ENCODE data around the gene PARD3.

Gene PARD3

DNA sequence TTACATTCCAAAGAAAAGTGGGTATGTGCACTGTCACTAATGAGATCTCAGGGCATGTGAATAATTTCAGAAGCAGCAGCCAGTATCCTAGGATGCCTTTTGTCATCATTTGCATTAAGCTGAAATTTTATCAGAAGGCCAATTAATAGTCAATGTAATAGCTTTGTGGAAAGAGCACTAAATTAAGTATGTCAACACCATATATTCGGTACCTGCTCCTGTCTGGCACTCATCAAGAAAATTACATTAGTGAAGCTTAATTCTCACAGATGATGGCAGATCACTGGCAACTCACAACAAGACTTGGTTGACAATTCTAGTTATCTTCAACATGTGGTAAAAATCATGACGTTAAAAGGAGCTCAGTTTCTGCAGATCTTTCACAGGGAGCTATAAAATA lies 271.4 kb downstream of the PARD3 start:
- DNase-seq (ENCODE audit: insufficient read length, low spot score) (no peak), FAIRE-seq (no peak)
- TF ChIP-seq, protein P1, sequence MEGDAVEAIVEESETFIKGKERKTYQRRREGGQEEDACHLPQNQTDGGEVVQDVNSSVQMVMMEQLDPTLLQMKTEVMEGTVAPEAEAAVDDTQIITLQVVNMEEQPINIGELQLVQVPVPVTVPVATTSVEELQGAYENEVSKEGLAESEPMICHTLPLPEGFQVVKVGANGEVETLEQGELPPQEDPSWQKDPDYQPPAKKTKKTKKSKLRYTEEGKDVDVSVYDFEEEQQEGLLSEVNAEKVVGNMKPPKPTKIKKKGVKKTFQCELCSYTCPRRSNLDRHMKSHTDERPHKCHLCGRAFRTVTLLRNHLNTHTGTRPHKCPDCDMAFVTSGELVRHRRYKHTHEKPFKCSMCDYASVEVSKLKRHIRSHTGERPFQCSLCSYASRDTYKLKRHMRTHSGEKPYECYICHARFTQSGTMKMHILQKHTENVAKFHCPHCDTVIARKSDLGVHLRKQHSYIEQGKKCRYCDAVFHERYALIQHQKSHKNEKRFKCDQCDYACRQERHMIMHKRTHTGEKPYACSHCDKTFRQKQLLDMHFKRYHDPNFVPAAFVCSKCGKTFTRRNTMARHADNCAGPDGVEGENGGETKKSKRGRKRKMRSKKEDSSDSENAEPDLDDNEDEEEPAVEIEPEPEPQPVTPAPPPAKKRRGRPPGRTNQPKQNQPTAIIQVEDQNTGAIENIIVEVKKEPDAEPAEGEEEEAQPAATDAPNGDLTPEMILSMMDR (IDR thresholded peaks at IDR 0.05; ENCODE audit: insufficient read depth, missing control alignments), result no peak

DNA sequence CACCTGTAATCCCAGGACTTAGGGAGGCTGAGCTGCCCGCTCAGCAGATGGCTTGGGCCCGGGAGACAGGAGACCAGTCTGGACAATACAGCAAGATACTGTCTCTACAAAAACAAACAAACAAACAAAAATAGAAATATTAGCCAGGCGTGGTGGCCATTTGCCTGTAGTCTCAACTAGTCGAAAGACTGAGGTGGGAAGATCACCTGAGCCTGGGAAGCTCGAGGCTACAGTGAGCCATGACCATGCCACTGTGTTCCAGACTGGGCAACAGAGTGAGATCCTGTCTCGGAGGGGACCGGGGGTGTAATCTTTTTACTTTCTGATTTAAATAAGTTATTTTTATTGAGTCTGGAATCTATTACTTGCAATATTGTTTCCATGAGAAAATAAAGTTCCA lies 274.6 kb downstream of the PARD3 start:
- FAIRE-seq (no peak), DNase-seq (ENCODE audit: insufficient read length, low spot score) (no peak)
- TF ChIP-seq, protein P1 (IDR thresholded peaks at IDR 0.05; ENCODE audit: insufficient read depth, missing control alignments), result no peak

DNA sequence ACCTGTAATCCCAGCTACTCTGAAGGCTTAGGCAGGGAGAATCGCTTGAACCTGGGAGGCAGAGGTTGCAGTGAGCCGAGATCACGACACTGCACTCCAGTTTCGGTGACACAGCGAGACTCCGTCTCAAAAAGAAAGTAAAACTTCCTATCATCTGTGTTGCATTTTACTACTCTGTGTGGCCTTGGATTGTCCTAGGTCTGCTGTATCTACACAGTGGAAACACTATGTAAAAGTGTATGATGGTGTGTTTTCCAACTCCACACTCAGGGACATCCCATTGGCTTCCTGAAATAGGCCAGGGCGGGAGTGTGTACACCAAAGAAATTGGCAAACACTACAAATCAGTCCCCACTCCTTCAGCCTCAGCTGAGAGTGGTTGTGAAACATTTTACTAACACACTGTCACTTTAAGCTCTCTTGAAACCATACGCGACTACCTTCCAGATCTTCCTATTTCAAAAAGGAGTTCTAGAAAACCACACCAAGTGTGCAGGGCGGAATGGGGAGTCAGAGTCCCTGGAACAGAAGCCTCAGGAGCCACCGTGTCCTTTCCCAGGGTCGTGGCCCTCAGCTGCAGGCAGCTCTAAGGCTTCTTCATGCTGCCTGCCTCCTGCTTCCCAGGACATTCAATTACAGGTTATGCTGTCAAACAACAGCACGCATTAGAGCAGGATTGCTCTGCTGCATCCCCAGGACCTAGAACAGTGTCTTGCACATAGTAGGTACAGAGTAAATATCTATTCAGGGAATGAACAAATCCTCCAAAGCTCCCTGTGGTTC lies 275.4 kb downstream of the PARD3 start:
- DNase-seq (ENCODE audit: insufficient read length, low spot score) (no peak), FAIRE-seq (no peak)
- TF ChIP-seq, protein P1 (IDR thresholded peaks at IDR 0.05; ENCODE audit: insufficient read depth, missing control alignments), result no peak

DNA sequence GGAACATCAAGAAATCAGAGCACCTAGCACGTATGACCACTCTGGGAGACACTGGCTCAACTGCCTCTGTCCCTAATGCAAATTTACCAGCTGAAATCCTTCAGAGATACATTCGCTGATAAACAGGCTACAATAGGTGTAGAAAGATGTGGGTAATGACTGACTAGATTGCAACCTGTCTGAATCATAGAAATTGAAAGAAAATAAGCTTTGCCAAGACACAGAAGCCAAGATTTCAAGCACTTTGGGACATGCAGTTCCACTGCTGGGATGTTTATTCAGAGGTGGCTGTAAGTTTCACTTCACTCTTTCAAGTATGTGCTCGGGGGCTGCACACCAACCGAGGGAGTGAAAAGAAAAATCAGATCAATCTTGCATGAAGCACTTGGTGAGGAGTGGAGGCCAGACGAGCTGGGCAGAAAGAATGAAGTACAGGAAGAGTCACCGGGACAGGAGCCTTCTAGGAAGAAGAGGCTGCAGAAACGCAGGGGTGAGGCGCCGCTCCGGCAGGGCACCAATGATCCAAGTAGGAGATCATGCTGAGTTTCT lies 276.7 kb downstream of the PARD3 start:
- DNase-seq (ENCODE audit: insufficient read length, low spot score), result no peak
- no peak for FAIRE-seq
- TF ChIP-seq, protein P1 (IDR thresholded peaks at IDR 0.05; ENCODE audit: insufficient read depth, missing control alignments), result no peak

DNA sequence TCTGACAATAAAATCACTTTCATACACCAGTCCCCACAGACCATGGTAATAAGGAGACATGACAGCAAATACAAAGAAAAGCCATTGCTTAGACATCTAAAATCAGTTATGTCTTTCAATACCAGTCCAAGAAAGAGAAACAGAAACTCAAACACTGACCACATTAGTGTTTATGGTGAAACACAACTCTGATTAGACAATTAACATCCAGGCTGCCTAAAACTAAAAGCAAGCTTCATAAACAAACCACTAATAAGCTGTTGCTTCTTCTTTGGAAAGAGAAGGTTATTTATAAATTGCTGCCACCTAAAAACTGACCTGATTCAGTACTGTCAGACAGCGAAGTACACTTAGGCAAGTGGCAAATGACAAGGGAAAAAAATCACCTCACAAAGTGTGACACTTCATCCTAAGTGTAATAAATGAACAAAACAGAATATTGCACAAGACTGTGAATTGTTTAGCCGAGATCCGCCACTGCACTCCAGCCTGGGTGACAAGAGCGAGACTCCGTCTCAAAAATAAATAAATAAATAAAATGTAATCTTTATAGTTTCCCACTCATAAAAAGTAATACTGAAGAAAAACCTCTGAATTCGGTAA lies 277.4 kb downstream of the PARD3 start:
- TF ChIP-seq, protein P1 (IDR thresholded peaks at IDR 0.05; ENCODE audit: insufficient read depth, missing control alignments), result no peak
- no peak for FAIRE-seq
- no peak for DNase-seq (ENCODE audit: insufficient read length, low spot score)

DNA sequence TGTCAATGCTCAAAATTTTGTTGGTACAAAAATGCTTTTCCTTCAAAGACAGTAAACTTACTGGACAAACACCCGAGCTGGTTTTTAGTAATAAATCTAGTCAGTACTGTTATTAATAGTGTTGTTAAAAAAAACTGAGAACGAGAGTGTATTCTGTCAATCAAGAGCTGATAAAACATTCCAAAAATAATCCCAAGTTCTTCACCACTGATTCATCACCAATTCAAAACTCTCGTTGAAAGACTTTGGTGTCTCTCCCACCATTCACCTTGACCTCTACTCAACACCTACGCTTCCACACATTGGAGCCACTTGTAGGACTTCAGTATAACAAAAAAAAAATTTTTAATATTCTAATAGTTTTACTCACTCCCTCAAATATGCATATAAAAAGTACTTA lies 279.2 kb downstream of the PARD3 start:
- TF ChIP-seq, protein P1 (IDR thresholded peaks at IDR 0.05; ENCODE audit: insufficient read depth, missing control alignments), result no peak
- no peak for DNase-seq (ENCODE audit: insufficient read length, low spot score)
- no peak for FAIRE-seq

DNA sequence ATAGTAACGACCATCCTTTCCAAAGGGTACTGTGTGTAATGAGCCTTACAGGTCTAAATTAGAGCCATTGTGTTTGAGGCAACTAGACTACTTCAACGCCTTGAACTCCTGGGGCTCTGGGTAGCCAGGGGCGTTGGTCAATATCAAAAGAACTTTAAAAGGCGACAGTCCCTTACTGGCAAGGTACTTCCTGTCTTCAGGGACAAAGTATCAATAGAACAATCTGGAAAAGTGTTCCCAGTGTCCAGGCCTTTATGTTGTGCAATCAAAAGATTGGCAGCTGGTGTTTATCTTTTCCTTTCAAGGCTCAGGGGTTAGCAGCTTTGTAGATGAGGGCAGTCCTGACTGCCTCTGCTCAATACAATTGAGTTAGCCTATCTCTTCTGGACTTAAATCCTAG lies 284.3 kb downstream of the PARD3 start:
- TF ChIP-seq, protein P1 (IDR thresholded peaks at IDR 0.05; ENCODE audit: insufficient read depth, missing control alignments), result no peak
- DNase-seq (ENCODE audit: insufficient read length, low spot score) (no peak), FAIRE-seq (no peak)

Measured in D721Med (cell line).